Measurements from ENCODE around the gene F2RL1. TPM values are rescaled to one million over a fixed set of nuclear protein-coding genes. Genes with fewer than 3 reads are reported as not detected.
"Not testable (repeated sequence)": the region's sequence is repeated elsewhere in the genome, so short reads cannot be mapped to it uniquely, and the experiment has no call there.

Gene F2RL1
- total RNA-seq, 1 donor from 2014 or later = 48.9 TPM

- no peak for DNase-seq (ENCODE audit: low spot score)
Observed at GRCh38 chr5:76850543-76851145, 31.8 kb downstream of the F2RL1 start.

- no peak for DNase-seq (ENCODE audit: low spot score)
Observed at GRCh38 chr5:76851728-76852369, 33.0 kb downstream of the F2RL1 start.

- DNase-seq (ENCODE audit: low spot score) = no peak
Observed at GRCh38 chr5:76852772-76853171, 33.9 kb downstream of the F2RL1 start.

- DNase-seq (ENCODE audit: low spot score) = not testable (repeated sequence)
Observed at GRCh38 chr5:76853741-76854140, 34.9 kb downstream of the F2RL1 start.

GRCh38 chr5:76854644-76855043 lies 35.8 kb downstream of the F2RL1 start:
- no peak for DNase-seq (ENCODE audit: low spot score)

GRCh38 chr5:76855501-76855900 lies 36.7 kb downstream of the F2RL1 start:
- DNase-seq (ENCODE audit: low spot score) = not testable (repeated sequence)

- DNase-seq (ENCODE audit: low spot score) = no peak
Observed at GRCh38 chr5:76855961-76856360, 37.1 kb downstream of the F2RL1 start.

GRCh38 chr5:76856800-76857199 lies 38.0 kb downstream of the F2RL1 start:
- DNase-seq (ENCODE audit: low spot score) = peak; percentile 36

GRCh38 chr5:76859591-76860247 lies 40.9 kb downstream of the F2RL1 start:
- DNase-seq (ENCODE audit: low spot score) = no peak

- DNase-seq (ENCODE audit: low spot score) = no peak
Observed at GRCh38 chr5:76861612-76862011, 42.8 kb downstream of the F2RL1 start.

GRCh38 chr5:76863001-76863400 lies 44.2 kb downstream of the F2RL1 start:
- peak; percentile 39 for DNase-seq (ENCODE audit: low spot score)

GRCh38 chr5:76866503-76866902 lies 47.7 kb downstream of the F2RL1 start:
- no peak for DNase-seq (ENCODE audit: low spot score)

- DNase-seq (ENCODE audit: low spot score) = no peak
Observed at GRCh38 chr5:76867038-76867437, 48.2 kb downstream of the F2RL1 start.

GRCh38 chr5:76867827-76868693 lies 49.2 kb downstream of the F2RL1 start:
- DNase-seq (ENCODE audit: low spot score) = peak; percentile 74

- no peak for DNase-seq (ENCODE audit: low spot score)
Observed at GRCh38 chr5:76870046-76870445, 51.2 kb downstream of the F2RL1 start.

- DNase-seq (ENCODE audit: low spot score) = no peak
Observed at GRCh38 chr5:76874088-76874581, 55.3 kb downstream of the F2RL1 start.

Other genes starting within 250 kb of the F2RL1 start
- gene F2RL2, start 195.6 kb upstream of the F2RL1 start, total RNA-seq = 1.9 TPM
- gene F2R, start 102.9 kb upstream of the F2RL1 start, total RNA-seq = 15.1 TPM
- gene S100Z, start 31.0 kb downstream of the F2RL1 start, total RNA-seq = 0.95 TPM
- gene CRHBP, start 134.0 kb downstream of the F2RL1 start, total RNA-seq = 1.5 TPM
- 23.4 TPM for gene AGGF1, start 211.4 kb downstream of the F2RL1 start, total RNA-seq